ENCODE measurements around the gene CPSF3.

DNA sequence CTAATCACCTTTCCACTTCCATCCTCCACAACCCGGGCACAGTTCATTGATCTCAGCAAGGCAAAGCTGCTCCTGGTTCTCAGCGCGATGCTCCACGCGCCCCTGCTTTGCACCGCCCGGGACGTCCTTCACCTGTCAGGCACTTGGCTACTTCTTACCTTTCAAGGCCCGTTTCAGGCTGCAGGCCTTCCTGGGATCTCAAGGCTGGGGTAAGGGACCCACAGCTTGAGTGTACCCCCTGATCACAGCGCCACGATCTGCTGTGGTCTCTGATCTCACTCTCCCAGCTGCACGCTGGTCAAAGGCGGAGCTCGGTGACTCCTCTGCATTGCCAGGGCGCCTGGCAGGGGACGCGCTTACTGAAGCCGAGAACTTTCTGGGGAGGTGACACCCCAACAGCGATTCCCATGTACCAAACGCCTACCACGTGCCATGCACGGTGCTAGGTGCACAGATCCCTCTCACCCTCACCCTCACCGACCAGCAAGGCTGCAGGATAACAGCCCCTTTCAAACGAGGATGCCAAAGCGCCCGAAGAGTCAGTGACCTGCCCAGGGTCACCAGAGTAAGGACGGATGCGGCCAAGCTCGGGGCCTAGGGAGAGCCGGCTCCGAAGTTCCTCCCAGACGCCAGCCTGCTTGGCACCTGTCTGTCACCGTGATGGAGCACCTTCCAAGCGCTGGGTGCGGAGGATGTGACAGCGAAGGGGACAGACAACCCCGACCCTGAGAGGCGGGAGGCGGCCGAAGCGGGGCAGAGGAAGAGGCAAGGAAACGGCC is 944 bp upstream of the CPSF3 start:
- TF ChIP-seq, protein P1, sequence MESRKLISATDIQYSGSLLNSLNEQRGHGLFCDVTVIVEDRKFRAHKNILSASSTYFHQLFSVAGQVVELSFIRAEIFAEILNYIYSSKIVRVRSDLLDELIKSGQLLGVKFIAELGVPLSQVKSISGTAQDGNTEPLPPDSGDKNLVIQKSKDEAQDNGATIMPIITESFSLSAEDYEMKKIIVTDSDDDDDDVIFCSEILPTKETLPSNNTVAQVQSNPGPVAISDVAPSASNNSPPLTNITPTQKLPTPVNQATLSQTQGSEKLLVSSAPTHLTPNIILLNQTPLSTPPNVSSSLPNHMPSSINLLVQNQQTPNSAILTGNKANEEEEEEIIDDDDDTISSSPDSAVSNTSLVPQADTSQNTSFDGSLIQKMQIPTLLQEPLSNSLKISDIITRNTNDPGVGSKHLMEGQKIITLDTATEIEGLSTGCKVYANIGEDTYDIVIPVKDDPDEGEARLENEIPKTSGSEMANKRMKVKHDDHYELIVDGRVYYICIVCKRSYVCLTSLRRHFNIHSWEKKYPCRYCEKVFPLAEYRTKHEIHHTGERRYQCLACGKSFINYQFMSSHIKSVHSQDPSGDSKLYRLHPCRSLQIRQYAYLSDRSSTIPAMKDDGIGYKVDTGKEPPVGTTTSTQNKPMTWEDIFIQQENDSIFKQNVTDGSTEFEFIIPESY (CRISPR knock-in tag; IDR thresholded peaks at IDR 0.05) = 0 out of 2 replicates have a peak, but pooled peaks have one; percentile 14
- TF ChIP-seq, protein P2, sequence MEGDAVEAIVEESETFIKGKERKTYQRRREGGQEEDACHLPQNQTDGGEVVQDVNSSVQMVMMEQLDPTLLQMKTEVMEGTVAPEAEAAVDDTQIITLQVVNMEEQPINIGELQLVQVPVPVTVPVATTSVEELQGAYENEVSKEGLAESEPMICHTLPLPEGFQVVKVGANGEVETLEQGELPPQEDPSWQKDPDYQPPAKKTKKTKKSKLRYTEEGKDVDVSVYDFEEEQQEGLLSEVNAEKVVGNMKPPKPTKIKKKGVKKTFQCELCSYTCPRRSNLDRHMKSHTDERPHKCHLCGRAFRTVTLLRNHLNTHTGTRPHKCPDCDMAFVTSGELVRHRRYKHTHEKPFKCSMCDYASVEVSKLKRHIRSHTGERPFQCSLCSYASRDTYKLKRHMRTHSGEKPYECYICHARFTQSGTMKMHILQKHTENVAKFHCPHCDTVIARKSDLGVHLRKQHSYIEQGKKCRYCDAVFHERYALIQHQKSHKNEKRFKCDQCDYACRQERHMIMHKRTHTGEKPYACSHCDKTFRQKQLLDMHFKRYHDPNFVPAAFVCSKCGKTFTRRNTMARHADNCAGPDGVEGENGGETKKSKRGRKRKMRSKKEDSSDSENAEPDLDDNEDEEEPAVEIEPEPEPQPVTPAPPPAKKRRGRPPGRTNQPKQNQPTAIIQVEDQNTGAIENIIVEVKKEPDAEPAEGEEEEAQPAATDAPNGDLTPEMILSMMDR (CRISPR knock-in tag; IDR thresholded peaks at IDR 0.05) = peak; percentile 48
- TF ChIP-seq TAF1 (CRISPR knock-in tag; IDR thresholded peaks at IDR 0.05) = no peak
- no peak for TF ChIP-seq NPAS2 (CRISPR knock-in tag; IDR thresholded peaks at IDR 0.05; ENCODE audit: borderline replicate concordance)
- no peak for TF ChIP-seq ZNF660 (CRISPR knock-in tag; IDR thresholded peaks at IDR 0.05; ENCODE audit: borderline replicate concordance, low read depth)
